T-helper 2 cell (primary cell): ENCODE results near the gene ERVH48-1.
"Not testable (repeated sequence)": the region's sequence is repeated elsewhere in the genome, so short reads cannot be mapped to it uniquely, and the experiment has no call there.

ENCODE experiments used
- DNase-seq, 5 experiments: peaks; one replicate each; pipeline versions ENCODE4 v3.0.0 to v3.0.0-alpha.2; 2012 to 2022
- total RNA-seq, 2 donors: gene quantifications; one replicate each; lab custom pipeline; 2026; lab: John Stamatoyannopoulos, UW

The ERVH48-1 gene
- 0 to 0.07 reads per million in 2 donors for total RNA-seq

DNA sequence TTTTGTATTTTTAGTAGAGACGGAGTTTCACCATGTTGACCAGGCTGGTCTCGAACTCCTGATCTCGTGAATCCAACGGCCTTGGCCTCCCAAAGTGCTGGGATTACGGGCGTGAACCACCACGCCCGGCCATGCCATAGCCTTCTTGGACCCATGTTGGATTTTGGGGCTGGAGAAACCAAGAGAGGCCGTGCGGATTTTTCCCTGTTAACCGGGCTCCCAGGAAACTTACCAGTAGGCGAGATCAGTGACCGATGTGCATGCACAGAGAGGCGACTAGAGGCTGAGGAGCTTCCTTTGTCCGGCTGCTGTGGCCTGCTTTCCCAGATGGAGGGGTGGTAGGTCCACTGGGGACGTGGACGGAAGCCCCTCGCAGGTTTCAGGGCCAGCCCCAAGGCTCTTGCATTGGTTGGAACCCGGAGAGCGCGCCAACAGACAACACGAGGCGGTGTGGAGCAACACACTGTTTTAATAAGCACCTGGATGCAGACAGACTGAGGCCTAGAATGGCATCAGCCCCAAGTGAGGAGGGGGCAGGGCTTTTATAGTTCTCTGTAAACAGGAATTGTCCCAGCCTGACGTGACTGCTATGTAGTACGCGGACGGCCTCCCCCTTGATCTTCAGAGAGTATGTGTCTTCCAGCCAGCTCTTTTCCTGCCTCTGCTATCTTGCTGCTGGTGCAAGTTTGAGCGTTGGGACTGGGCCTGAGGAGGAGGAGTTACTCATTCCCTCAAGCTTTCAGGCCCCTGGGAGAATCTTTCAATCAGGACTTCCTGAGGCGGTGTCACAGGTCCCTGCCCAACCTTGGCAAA, at the start of gene ERVH48-1:
ERVH48-1 (minus strand) TSS at position 517 of the 813 bp plus-strand sequence. CDS start 6,624 bp downstream, outside the sequence.
- DNase-seq, result no peak

- DNase-seq, result peak; percentile 98 to 99 (median 99)
These were observed 48.8 kb upstream of the ERVH48-1 start, which contains the start of gene PKNOX1 for GRCh38 chr21:42973991-42974831. PKNOX1 (plus strand) TSS chr21:42974562; CDS start chr21:43004382, 29,820 bp downstream.

- DNase-seq, result no peak
These were observed 48.0 kb upstream of the ERVH48-1 start for GRCh38 chr21:42973309-42973990.

DNA sequence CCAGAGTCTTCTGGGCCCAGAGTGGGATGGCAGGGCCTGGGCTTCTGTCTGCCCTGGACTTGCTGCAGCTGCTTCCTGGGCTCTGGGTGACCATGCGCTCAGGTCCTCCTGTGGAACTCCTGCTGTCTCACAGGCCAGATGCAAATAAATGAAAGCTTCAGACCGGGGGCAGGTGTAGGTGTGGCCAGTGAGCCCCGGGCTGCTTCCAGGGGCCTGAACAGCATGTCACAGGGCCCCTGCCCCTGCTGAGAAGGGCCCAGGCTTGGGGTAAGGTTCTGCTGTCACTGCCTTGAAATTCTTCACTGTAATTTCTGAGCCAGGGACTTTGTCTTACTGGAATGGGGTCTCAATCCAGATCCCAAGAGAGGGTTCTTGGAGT, 46.5 kb upstream of the ERVH48-1 start:
- DNase-seq, result no peak

- no peak for DNase-seq
These were observed 45.7 kb upstream of the ERVH48-1 start for GRCh38 chr21:42970946-42971653.

- no peak for DNase-seq
These were observed 43.8 kb upstream of the ERVH48-1 start for GRCh38 chr21:42969193-42969600.

- DNase-seq, result not testable (repeated sequence)
These were observed 42.2 kb upstream of the ERVH48-1 start for GRCh38 chr21:42967616-42968015.

DNA sequence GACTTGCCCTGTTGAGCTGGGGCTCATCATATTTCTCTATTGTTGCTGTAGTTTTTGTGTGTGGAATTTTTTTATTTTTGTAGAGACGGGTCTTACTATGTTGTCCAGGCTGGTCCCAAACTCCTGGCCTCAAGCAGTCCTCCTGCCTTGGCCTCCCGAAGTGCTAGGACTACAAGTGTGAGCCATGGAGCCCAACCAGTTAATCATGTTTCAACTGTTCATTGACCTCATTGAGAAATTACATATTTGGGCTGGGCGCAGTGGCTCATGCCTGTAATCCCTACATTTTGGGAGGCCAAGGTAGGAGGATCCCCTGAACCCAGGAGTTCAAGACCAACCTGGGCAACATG, 39.8 kb upstream of the ERVH48-1 start:
- no peak for DNase-seq

DNA sequence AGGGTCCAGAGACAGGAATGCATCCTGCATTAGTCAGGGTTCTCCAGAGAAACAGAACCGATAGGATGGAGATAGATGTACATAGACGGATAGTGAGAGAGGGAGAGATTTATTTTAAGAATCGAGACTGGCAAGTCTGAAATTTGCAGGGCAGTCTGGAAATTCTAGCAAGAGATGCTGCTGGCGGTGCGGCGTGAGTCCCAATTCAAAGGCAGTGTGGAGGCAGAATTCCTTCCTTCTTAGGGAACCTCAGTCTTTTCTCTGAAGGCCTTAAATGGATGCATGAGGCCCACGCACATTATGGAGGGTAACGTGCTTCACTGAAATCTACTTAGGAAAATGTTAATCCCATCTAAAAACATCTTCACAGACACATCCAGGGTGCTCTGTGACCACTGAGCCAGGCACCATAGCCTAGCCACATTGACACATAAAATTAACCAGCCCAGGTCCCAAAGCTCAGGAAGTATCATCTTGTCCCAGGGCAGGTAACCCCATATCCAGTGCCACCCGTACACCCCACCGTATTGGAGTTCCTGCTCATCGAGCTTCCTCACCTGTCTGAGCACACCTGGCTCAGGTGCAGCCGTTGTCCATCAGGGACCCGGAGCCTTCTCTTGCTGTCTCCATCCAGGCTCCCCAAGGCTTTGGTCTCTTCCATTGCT, 39.2 kb upstream of the ERVH48-1 start:
- no peak for DNase-seq

- DNase-seq, result no peak
These were observed 38.7 kb upstream of the ERVH48-1 start for GRCh38 chr21:42964086-42964485.

DNA sequence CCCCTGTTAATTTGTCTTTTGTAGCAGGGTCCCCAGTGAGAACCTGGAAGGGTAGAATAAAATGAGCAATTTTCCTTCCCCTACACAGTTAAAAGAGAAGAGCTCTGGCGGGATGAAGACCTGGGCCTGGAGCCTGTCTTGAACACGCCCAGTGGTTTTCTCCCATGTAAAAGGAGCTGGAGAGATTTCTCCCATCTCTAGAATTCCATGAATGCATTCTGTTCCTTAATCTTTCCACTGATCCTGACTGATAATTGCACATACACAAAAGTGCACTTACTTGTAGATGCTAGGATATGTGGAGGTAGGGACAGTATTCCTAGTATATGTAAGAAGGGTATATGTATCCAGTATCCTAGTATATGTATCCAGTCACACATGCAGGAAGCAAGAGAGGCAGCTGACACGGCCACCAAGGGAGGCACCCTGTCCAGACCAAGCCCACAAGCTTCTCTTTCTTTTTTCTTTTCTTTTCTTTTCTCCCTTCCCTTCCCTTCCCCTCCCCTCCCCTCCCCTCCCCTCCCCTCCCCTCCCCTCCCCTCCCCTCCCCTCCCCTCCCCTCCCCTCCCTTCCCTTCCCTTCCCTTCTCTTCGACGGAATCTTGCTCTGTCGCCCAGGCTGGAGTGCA, 37.1 kb upstream of the ERVH48-1 start:
- no peak for DNase-seq

DNA sequence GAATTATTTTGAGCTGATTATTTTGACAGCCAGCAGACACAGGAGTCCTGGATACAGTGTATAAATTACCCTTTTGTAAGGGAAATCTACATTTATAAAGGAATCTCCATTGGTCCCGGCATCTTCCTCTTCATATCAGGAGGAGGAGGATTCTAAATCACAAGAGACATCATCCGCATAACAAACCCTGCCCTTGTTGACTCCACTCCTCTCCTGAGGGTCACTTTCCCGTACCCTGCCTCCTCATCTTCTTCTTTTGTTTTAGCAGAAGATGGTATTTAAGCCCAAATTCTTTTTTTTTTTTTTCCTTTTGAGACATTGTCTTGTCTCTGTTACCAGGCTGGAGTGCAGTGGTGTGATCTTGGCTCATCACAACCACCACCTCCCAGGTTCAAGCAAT, 34.3 kb upstream of the ERVH48-1 start:
- no peak for DNase-seq

GRCh38 chr21:42958122-42958521, 32.7 kb upstream of the ERVH48-1 start:
- peak in 1 of 5 experiments; percentile 34 for DNase-seq

GRCh38 chr21:42956824-42957630, 31.6 kb upstream of the ERVH48-1 start:
- DNase-seq, result no peak

DNA sequence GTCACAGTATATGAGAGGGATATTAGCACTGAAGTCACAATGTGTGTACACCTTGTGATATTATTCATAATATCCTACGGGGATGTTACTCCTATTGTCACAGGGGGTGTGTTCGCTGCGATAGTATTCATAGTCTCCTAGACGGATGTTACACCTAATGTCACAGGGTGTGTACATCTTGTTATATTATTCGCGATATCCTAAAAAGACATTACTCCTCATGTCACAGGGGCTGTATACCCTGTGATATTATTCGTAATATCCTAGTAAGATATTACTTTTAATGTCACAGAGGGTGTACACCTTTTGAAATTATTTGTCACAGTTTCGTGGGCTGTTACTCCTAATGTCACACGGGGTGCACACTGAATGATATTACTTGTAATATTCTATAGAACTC, 25.8 kb upstream of the ERVH48-1 start:
- DNase-seq, result not testable (repeated sequence)

DNA sequence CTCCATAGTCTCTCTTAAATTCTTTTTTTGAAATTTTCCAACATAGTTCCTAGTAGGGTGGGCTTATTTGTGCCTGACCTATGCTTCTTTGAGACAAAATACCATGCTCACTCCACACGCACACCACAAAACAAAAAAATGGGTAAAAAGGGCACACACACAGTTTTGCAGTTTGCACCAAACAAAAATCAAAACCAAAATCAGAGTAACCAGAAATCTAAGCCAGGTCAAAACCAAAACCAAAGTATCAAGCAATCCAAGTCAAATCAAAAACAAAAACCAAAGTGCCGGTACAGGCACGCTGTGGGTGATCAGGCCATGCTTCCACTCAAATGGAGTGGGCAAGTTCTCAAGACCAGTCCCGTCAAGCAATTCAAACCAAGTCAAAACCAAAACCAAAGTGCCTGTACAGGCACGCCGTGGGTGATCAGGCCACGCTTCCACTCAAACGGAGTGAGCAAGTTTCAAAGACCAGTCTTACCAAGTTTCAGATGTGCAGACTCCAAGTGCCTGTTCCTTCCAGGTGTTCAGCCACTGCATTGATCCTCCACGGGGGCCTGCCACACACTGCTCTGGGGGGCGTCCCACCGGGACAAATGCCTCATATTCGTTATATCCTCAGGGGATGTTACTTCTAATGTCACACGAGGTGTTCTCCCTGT, 23.8 kb upstream of the ERVH48-1 start:
- DNase-seq, result not testable (repeated sequence)

DNA sequence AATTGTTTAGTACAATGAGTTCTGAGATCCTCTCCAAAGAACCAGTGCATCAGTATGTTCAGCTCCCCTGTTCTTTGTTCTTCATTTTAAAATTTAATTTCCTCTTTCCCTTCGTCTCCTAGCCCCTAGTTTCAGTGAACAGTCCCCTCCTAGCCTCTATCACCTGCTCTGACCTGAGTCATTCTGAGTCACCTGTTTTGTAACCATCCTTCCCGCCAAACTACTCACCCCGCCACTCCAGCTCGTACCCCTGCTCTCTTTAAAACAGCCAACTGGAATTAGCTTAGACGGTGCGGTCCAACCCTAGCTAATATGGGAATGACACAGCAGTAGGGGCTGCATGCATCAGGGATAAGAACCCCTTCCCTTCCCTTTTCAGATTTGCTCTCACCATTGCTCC, 16.8 kb upstream of the ERVH48-1 start:
- DNase-seq, result no peak

- DNase-seq, result no peak
These were observed 16.3 kb upstream of the ERVH48-1 start for GRCh38 chr21:42941696-42942085.

- no peak for DNase-seq
These were observed 14.4 kb upstream of the ERVH48-1 start for GRCh38 chr21:42939582-42940413.
